ENCODE data around the gene KLHL3.

The KLHL3 gene

DNA sequence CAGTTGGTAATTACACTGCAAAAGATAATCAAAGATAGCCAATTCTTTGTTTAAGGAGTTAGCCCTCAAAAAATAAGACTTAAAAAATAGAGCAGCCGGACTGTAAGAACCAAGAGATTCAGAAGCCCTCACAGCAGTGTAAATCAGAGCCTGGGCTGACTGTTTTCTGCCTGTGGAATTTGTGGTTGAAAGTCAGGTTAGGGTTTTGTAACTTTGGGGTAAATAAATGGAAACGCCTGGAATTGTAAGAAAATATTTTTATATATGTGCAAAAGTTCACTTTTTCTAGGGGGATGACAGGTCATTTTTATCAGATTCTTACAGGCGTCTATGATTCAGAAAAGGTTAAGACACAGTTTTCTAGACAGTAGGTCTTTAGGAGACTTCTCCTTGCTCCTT lies 35.6 kb downstream of the KLHL3 start:
- CTCF ChIA-PET: interaction anchor here (1.1 kb wide), 1 partner anchor 40 kb away, joined by 3 read pairs; no protein-coding TSS in a partner anchor
- POLR2A ChIA-PET: no interaction called here
- no peak for DNase-seq (ENCODE audit: extremely low spot score)
- TF ChIP-seq SUZ12 (IDR thresholded peaks at IDR 0.05): no peak
- TF ChIP-seq SP1 (IDR thresholded peaks at IDR 0.05): no peak
- no peak for TF ChIP-seq L3MBTL2 (conservative IDR thresholded peaks at IDR 0.05)
- no peak for TF ChIP-seq FOXM1 (IDR thresholded peaks at IDR 0.05; ENCODE audit: borderline replicate concordance)
- no peak for TF ChIP-seq FOXA1 (IDR thresholded peaks at IDR 0.05)
- no peak for TF ChIP-seq CTBP1 (IDR thresholded peaks at IDR 0.05; ENCODE audit: borderline replicate concordance)
- TF ChIP-seq HDGF (IDR thresholded peaks at IDR 0.05; ENCODE audit: borderline replicate concordance): no peak
- no peak for TF ChIP-seq TARDBP (IDR thresholded peaks at IDR 0.05)
- TF ChIP-seq BHLHE40 (IDR thresholded peaks at IDR 0.05; ENCODE audit: borderline replicate concordance): no peak
- TF ChIP-seq ELF4 (IDR thresholded peaks at IDR 0.05): no peak
- TF ChIP-seq FOXK2 (IDR thresholded peaks at IDR 0.05): no peak
- TF ChIP-seq LEF1 (IDR thresholded peaks at IDR 0.05; ENCODE audit: borderline replicate concordance): no peak
- no peak for TF ChIP-seq ZNF384 (IDR thresholded peaks at IDR 0.05)
- no peak for TF ChIP-seq PKNOX1 (IDR thresholded peaks at IDR 0.05)
- TF ChIP-seq NFRKB (IDR thresholded peaks at IDR 0.05): no peak
- no peak for TF ChIP-seq ARNT (IDR thresholded peaks at IDR 0.05)

GRCh38 chr5:137699336-137700281 lies 36.3 kb downstream of the KLHL3 start:
- ChIA-PET CTCF (interaction anchor here (1.1 to 1.2 kb wide), 2 partner anchors 39 kb away, joined by 3 read pairs; no protein-coding TSS in a partner anchor), POLR2A (no interaction called here)
- no peak for DNase-seq (ENCODE audit: extremely low spot score)
- TF ChIP-seq BHLHE40 (IDR thresholded peaks at IDR 0.05; ENCODE audit: borderline replicate concordance) (no peak), FOXK2 (IDR thresholded peaks at IDR 0.05) (no peak), ZNF384 (IDR thresholded peaks at IDR 0.05) (no peak), FOXA1 (IDR thresholded peaks at IDR 0.05) (no peak), TARDBP (IDR thresholded peaks at IDR 0.05) (no peak), SUZ12 (IDR thresholded peaks at IDR 0.05) (no peak), LEF1 (IDR thresholded peaks at IDR 0.05; ENCODE audit: borderline replicate concordance) (no peak), L3MBTL2 (conservative IDR thresholded peaks at IDR 0.05) (no peak), CTBP1 (IDR thresholded peaks at IDR 0.05; ENCODE audit: borderline replicate concordance) (no peak), NFRKB (IDR thresholded peaks at IDR 0.05) (no peak), SP1 (IDR thresholded peaks at IDR 0.05) (no peak), HDGF (IDR thresholded peaks at IDR 0.05; ENCODE audit: borderline replicate concordance) (no peak), FOXM1 (IDR thresholded peaks at IDR 0.05; ENCODE audit: borderline replicate concordance) (no peak), PKNOX1 (IDR thresholded peaks at IDR 0.05) (no peak), ARNT (IDR thresholded peaks at IDR 0.05) (no peak), ELF4 (IDR thresholded peaks at IDR 0.05) (no peak)

DNA sequence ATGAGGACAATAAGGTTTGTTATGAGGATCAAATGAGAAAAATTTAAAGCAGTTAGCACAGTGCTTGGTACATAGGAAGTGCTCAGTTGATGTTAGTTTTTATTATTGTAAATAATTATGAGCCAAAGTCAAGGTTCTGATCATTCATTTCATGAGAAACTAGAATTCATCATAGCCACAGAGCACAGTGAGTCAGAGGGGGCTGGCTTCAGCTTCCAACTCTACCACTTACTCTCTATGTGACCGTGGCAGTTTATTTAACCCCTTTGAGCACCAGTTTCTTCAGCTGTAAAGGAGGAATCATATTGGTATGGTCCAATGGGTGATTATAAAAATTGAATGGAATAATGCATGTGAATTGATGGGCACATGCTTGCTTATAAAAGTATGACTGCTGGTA lies 39.4 kb downstream of the KLHL3 start:
- CTCF ChIA-PET: interaction anchor here (1.0 kb wide), 1 partner anchor 37 kb away, joined by 5 read pairs; no protein-coding TSS in a partner anchor
- POLR2A ChIA-PET: no interaction called here
- TF ChIP-seq NFRKB (IDR thresholded peaks at IDR 0.05) (no peak), CTBP1 (IDR thresholded peaks at IDR 0.05; ENCODE audit: borderline replicate concordance) (no peak), LEF1 (IDR thresholded peaks at IDR 0.05; ENCODE audit: borderline replicate concordance) (no peak), FOXA1 (IDR thresholded peaks at IDR 0.05) (no peak), HDGF (IDR thresholded peaks at IDR 0.05; ENCODE audit: borderline replicate concordance) (no peak), ELF4 (IDR thresholded peaks at IDR 0.05) (no peak), FOXM1 (IDR thresholded peaks at IDR 0.05; ENCODE audit: borderline replicate concordance) (no peak), BHLHE40 (IDR thresholded peaks at IDR 0.05; ENCODE audit: borderline replicate concordance) (no peak), FOXK2 (IDR thresholded peaks at IDR 0.05) (no peak), TARDBP (IDR thresholded peaks at IDR 0.05) (no peak), ZNF384 (IDR thresholded peaks at IDR 0.05) (no peak), SP1 (IDR thresholded peaks at IDR 0.05) (no peak), SUZ12 (IDR thresholded peaks at IDR 0.05) (no peak), L3MBTL2 (conservative IDR thresholded peaks at IDR 0.05) (no peak), PKNOX1 (IDR thresholded peaks at IDR 0.05) (no peak), ARNT (IDR thresholded peaks at IDR 0.05) (no peak)
- no peak for DNase-seq (ENCODE audit: extremely low spot score)

- ChIA-PET CTCF (no interaction called here), POLR2A (no interaction called here)
- no peak for DNase-seq (ENCODE audit: extremely low spot score)
- no peak for TF ChIP-seq CTBP1 (IDR thresholded peaks at IDR 0.05; ENCODE audit: borderline replicate concordance)
- no peak for TF ChIP-seq PKNOX1 (IDR thresholded peaks at IDR 0.05)
- TF ChIP-seq HDGF (IDR thresholded peaks at IDR 0.05; ENCODE audit: borderline replicate concordance): no peak
- no peak for TF ChIP-seq ZNF384 (IDR thresholded peaks at IDR 0.05)
- no peak for TF ChIP-seq L3MBTL2 (conservative IDR thresholded peaks at IDR 0.05)
- no peak for TF ChIP-seq SP1 (IDR thresholded peaks at IDR 0.05)
- TF ChIP-seq FOXA1 (IDR thresholded peaks at IDR 0.05): no peak
- no peak for TF ChIP-seq LEF1 (IDR thresholded peaks at IDR 0.05; ENCODE audit: borderline replicate concordance)
- no peak for TF ChIP-seq NFRKB (IDR thresholded peaks at IDR 0.05)
- no peak for TF ChIP-seq ELF4 (IDR thresholded peaks at IDR 0.05)
- TF ChIP-seq FOXK2 (IDR thresholded peaks at IDR 0.05): no peak
- TF ChIP-seq SUZ12 (IDR thresholded peaks at IDR 0.05): no peak
- TF ChIP-seq FOXM1 (IDR thresholded peaks at IDR 0.05; ENCODE audit: borderline replicate concordance): no peak
- no peak for TF ChIP-seq ARNT (IDR thresholded peaks at IDR 0.05)
- TF ChIP-seq BHLHE40 (IDR thresholded peaks at IDR 0.05; ENCODE audit: borderline replicate concordance): no peak
- TF ChIP-seq TARDBP (IDR thresholded peaks at IDR 0.05): no peak
These were observed 40.0 kb downstream of the KLHL3 start for GRCh38 chr5:137695651-137696428.
